DMS153 treated with DMSO at 0.1 percent for 48 hours (cell line): Measurements from ENCODE around the gene MUS81.
A peak's percentile ranks its signal among the peaks of the same experiment; 100 is the strongest.
"Not testable (repeated sequence)": the region's sequence is repeated elsewhere in the genome, so short reads cannot be mapped to it uniquely, and the experiment has no call there.

Experiments used
- DNase-seq: peaks from one replicate; lab custom pipeline; 2025; ENCODE audit not compliant: unreplicated experiment; lab: John Stamatoyannopoulos, UW

Gene MUS81

DNA sequence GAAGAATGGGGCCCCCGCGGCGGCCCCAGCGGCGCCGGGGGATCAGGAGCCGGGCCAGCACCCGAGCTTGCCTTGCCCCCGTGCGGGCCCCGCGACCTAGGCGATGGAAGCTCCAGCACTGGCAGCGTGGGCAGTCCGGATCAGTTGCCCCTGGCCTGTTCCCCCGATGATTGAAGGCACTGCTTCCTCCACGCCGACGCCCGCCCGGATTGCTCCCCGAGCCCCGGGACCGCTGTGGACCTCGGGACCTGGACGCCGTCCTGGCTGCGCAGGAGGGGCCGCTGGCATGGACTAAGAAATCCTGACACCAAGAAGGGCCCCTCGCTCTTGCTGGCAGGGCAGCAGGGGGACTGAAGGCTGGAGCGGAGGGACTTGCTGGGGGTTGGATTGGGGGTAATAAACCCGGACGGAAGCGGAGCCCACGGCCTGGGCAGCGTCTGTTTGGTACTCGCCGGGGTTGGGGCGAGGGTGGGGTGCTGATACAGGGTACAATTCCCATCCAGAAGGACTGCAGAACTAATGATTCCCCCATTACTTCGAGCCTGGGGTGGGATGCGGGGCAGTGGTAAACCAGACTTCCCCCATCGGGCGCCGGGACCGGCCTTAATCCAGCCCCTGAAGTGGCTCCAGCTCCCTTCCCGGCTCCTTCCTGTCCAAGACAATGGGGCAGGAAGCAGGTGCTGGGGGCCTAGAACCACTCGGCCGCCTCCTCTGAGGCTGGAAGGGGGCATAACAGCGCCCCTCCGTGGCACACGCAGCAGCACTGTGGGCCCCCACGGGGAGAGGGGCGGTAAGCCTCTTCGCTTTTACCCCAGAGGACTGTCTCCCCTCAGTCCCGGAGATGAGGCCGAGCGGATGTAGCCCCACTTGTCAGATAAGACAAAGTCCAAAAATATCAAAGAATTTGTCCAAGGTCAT is 31.2 kb downstream of the MUS81 start:
- no peak for DNase-seq

DNA sequence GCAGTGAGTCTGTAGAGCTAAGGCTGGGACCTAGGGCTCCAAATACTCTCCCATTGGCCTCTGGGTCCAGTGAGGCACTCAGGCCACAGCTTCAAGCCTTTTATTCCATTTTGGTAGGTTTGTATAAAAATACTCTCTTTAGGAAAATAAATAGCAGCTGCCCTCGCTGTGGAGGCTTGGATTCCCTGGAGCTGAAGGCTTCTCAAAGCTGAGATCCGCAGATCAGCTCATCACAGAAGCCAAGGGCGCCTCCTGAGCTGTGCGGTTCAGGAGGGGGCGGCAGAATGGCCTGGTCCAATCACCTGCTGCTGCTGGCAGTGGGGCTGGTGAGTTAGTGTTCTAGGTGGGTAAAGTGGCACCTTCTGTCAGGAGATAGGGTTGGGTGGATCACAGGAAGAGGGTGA is 31.9 kb downstream of the MUS81 start:
- DNase-seq = not testable (repeated sequence)

DNA sequence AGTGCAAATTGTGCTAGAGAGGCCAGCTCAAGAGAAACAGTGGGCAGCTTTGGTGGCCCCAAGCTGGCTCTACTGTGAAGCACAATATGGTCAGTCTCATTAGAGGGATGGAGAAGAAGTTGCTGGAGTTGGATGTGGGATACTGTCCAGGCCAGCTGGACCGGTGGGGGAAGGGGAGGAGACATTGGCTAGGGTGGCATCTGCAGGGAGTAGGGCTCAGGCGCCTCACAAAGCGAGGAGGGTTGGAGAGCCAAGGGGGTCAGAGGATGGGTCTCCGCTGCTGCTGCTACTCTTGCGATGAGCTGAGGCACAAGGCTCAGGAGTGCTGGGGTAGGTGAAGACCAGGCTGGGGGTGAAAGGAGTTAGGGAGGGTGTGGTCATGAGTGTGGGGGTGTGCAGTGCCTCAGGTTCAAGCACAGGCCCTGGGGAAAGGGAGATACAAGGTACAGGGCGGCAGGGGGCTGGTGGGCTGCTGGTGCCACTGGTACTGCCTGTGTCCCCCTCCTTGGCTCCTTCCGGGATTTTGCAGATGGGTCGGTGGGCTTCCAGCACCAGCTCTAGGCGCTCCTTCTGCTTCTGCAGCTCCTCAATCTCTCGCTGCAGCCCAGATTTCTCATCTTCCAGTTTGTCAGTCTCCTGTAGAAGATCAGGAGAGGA is 32.6 kb downstream of the MUS81 start:
- no peak for DNase-seq

DNA sequence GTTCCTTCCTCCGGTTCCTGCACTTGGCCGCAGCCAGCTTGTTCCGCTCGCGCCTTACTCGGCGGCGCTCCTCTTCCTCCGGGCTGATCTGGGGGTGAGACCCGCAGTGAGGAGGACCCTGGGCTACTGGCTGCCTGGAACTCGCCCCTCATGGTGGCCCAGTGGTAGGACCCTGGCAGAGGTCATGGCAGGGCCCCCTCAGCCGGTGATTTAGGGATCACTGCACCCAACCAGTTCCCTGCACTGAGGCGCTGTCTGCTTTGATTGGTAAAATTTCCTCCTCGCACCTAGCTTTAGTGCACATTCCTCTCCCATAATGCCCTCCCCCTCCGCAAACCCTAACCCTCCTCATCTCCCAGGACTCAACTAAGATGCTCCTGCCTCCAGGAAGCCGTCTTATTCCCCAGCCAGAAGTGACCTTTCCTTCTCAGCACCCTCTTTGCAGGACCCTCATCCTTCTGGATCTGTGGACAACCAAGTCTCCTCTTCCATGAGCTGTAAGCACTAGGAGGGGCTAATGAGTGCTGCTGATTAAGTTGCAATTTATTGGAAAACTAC is 33.9 kb downstream of the MUS81 start:
- DNase-seq = no peak

DNA sequence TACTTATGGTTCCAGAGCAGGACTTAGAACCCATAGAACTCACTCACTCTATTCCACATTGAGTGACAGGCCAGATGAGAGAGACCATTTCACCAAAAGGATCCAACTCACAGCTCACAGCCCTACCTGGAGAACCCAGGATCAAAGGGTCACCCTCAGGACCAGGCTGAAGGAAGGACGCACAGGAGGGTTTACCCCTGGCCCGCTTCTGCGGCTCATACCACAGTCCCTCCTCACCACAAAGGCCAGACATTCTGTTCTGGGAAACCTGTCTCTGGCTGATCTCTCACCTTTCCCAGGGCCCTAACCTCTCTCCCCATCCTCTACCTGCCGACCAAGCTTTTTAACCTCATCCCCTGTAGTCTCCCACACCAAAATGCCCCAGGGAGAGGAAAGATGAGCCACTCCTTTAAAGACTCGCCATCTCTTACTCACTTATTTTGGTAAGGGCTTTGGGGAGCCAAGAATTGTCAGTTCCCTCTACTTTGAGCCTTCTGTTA is 35.3 kb downstream of the MUS81 start:
- no peak for DNase-seq

DNA sequence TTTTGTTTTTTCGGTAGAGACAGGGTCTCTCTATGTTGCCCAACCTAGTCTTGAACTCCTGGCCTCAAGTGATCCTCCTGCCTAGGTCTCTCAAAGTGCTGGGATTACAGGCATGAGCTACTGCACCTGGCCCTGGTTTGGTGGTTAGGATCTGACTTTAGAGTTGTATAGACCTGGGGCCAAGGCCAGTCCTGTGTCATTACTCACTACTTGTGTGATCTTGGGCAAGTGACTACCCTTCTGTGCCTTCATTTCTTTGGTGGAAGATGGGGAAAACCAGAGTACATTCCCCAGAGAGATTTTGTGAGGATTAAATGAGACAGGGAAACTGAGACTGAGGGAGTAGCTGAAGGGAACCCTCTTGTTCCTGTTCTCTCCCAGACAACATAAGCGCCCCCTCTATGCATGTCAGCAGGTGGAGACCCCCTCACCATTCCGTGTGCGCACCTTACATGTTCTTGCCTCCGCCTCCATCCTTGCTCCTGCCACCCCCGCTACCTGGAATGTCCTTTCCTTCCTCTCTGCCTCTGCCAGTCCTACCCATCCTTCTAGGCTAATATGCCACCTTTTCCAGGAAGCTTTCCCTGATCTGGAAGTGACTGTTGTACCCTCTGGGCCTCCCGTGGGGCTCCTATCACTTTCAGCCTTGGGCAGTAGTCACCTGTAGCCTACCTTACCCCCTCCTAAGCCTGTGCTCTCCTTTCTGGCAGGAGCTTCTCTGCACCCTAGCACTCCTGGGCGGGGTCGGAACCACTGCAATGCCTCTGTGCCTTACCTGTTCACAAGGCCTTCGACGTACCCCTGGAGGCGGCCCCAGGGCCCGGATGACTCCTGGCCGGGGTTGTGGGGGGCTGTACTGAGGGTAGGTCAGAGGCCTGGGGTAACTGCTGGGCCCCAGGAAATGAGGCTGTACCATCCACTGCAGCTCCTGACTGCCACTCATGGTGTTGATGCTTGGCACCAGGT is 36.1 kb downstream of the MUS81 start:
- no peak for DNase-seq

DNA sequence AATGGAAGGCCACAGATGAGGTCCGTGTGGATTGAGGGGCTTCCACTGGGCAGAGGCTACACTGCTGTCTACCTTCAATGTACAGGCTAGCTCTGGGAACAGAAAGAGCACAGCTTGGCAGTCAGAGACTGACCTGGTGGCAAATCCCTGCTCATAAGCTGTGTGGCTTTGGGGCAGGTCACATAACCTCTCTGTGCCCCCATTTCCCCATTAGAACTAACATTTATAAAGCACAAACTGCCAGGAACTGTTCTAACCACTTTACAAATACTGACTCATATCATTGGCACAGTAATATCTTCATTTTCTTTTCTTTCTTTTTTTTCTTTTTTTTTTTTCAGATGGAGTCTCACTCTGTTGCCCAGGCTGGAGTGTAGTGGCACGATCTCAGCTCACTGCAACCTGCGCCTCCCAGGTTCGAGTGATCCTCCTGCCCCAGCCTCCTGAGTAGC is 36.8 kb downstream of the MUS81 start:
- DNase-seq = no peak

DNA sequence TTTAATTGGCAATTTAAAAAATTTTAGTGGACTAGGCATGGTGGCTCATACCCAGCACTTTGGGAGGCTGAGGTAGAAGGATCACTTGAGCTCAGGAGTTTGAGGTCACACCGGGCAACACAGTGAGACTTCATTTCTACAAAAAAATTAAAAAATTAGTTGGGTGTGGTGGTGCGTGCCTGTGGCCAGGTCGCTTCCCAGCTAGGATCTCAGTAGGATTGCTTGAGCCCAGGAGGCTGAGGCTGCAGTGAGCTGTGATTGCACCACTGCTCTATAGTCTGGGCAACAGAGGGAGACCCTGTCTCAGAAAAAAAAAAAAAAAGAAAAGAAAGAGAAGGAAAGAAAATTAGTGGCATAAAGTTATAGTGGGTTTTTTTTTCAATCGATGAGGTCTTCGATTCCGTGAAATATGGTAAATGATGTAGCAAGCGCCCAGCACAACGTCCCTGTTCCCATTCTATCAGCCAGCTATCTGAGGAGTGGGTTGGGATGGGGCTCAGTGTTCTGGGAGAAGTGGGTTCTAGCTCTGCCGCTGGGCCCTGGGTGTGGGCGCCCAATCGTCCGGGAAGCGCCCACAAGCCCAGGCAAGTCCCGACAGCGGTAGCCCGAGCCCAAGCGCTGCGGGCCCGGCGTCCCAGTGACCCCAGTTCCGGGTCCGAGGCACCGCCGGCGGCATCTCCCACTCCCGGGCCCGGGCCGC is 38.6 kb downstream of the MUS81 start:
- DNase-seq = no peak

DNA sequence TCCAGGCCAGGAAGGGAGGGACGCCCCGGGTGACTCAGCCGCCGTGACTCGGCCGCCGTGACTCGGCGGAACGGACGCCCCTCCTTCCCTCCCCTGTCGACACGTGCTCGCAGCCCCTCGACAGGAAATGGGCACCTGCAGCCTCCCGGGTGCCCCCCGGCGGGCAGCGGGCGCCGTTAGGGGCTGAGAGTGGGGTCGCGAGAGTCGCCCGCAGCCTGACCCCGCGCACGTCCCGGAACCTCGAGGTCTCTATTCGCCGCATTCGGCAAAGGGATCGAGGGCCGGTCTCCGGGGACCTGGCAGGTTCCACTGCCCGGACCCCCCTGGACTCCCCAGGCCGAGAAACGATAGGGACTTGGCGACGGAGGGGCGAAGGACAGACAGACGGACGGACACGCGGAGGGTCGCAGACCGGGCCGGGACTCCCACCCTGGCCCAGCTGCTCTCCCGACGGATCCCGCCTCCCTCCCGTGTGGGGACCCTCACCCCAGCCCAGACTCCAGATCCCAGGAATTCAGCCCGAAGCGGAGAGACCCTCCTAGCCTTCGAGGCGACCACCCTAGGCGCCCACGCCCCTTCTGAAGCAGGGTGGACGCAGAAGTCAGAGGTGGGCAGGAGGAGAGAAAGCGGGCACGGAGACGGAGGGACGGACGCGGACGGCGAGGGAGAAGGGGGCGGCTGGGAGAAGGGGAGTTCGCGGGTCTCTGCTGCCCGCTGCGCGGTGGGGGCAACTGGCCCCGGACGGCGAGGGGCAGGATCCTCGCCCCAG is 39.3 kb downstream of the MUS81 start:
- DNase-seq = no peak

DNA sequence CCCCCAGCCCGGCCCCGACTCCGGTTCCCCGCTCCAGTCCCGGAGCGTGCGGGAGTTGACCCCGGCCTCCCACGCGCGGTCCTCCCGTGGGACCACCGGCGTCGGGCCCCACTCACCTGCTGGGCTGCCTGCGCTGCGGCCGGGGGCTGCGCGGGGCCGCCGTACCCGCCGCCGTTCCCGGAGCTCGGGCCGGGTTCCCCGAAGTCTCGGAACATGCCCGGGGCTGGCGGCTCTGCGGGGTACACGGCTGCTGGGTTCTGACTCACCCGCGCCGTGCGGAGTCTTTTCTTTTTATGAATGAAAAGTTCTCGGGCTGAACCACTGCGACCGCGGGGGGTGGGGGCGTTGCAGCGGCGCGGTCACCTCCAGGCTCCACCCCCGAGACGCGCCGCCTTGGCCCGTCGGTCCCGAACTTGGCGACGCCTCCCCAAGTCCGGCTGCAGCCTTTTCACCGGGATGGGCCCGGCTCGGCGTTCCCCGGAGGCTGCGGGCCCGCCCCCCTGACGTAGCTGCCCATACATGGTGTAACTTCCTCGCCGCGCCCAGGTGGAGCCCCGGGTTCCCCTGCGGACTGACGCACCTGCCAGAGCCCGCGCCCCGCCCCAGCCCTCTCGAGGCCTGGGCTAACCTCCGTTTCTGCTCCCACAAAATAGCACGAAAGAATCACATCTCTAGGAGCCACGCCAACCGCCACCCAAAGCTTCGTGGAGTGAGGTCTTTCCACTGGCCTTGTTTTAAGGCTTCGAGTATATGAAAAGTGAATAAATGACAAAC is 40.1 kb downstream of the MUS81 start, which contains the start of gene FOSL1:
Gene FOSL1, minus strand, starts transcription at position 264 of the 774 bp plus-strand sequence. Its CDS starts 49 bp downstream, at position 215.
- peak; percentile 56 for DNase-seq

DNA sequence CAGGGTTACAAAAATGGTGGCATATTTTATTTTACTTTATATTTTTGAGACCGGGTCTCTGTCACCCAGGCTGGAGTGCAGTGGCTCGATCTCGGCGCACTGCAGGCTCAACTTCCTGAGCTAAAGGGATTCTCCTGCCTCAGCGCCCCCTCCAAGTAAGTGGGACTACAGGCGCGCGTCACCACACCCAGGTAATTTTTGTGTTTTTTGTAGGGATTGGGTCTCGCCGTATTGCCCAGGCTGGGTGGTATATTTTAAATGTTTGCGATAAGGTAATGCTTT is 40.6 kb downstream of the MUS81 start:
- no peak for DNase-seq

DNA sequence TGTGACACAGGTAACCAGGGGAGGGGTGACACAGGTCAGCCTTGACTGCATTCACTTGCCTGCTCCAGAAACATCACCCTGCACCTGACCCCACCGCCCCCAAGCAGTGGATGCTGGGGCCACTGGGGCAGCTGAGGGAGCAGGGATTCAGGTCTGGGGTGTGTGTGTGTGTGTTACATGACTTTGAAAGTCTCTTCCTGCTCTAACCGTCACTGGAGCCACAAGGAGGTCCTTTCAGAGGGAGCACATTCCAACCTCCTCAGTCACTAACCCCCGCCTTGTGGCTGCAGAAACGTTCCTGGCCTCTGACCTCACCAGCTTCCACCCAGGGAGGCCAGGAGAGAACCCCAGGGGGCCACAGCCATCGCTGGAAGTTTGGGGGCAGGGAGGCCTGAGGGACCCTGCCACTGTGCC is 42.8 kb downstream of the MUS81 start:
- no peak for DNase-seq

DNA sequence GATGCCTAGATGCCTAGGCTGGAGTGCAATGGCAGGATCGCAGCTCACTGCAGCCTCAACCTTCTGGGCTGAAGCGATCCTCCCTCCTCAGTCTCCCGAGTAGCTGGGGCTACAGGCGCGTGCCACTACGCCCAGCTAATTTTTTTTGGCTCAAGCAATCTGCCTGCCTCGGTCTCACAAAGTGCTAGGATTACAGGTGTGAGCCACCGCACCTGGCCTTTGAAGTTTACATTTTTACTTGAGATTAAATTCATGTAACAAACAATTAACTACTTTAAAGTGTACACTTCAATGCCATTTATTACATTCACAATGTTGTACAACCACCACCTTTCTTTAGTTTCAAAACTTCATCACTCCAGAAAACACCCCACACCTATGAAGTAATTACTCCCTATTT is 43.5 kb downstream of the MUS81 start:
- DNase-seq = no peak

DNA sequence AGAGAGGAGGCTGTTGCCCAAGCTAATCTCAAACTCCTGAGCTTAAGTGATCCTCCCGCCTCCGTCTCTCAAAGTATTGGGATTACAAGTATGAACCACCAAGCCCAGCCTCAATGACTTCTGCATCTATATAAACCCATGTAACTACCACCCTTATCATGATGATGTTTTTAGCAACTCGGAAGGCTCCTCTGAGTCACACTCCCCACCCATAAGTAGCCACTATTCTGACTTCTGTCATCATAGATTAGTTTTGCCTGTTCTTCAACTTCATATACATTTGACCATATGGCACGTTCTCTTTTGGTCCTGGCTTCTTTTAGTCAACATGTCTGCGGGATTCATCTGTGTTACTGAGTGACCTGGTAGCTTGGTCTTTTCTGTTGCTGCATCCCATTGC is 46.4 kb downstream of the MUS81 start:
- DNase-seq = no peak

DNA sequence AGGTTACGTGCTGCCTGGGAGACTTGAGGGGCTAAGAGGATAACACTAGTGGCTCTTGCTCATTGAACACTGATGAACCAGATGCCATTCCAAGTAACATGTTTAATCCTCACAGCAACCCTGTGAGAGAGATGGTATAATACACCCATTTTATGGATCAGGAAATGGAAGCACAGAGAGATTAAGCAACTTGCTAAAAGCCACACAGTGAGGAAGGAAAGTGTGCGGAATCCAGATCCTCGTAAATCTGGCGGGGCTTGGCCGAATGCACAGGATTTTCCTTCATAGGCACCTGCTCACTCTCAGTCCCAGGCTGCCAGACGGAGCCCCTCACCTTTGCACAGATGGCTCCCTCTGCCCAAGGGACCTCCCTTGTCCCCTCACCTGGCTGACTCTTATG is 47.6 kb downstream of the MUS81 start:
- DNase-seq = no peak

DNA sequence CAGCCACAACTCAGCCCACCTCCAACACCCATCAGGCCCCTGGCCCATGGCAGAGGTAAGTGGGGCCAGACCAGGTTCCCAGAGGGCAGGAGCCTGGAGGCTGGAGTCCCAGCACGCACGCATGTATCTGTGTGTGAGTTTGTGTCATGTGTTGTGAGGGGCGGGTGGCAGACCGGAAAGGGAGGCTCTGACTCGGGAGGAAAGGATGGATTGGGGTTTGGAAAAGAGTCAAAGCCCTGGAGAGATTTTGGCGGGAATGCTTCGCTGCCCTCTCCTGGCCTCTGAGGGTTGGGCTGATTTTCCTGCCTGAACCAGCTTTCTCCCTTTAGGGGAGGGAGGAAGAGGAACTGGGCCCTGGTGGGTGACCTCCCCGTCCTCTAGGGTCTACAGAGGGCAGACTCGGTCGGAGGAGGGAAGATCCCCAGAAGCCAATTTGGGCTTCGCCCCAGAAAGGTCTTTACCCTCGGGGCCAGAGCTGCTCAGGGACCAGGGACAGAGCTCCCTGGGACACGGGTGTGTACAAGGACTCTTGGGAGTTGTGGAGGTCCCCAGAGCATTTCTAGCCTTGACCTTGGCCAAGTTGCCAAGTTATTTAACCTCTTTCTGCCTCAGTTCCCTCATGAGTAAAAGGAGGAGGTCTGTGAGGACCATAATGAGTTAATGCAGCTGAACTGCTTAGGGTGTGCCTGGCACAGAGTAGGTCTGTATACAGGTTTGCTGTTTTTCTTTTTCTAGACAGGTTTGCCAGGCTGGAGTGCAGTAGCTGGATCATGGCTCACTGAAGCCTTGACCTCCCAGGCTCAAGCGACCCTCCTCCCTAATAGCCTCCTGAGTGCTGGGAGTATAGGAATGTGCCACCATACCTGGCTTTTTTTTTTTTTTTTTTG is 51.7 kb downstream of the MUS81 start:
- DNase-seq = peak; percentile 42

DNA sequence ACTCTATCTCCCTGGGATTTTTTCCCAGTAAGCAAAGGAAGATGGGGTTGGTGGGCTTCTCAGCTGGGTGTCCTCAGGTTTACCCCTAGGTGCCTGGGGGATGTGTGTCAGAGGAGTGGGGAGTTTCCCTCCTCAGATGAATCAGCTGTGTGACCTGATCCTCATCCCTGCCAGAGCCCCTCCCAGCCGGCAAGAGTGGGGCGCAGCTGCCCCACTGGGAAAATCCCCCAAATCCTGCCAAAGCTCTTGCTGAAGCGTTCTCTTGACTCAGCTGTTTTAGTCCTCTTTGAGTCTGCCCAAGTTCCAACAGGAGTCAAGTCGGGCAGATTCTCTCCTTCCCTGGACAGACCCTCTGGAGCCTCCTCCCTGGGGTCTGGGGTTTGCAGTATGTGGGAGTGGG is 52.6 kb downstream of the MUS81 start:
- DNase-seq = no peak
